Measurements from ENCODE around the gene BTNL8.

Gene BTNL8

GRCh38 chr5:180935203-180935602, 36.2 kb downstream of the BTNL8 start (continued):
- TF ChIP-seq TSHZ2 (CRISPR knock-in tag; IDR thresholded peaks at IDR 0.05) (no peak), ZNF70 (CRISPR knock-in tag; IDR thresholded peaks at IDR 0.05) (no peak), BACH2 (CRISPR knock-in tag; IDR thresholded peaks at IDR 0.05; ENCODE audit: borderline replicate concordance) (no peak), POU6F1 (CRISPR knock-in tag; IDR thresholded peaks at IDR 0.05; ENCODE audit: borderline replicate concordance, low read depth) (no peak), ZNF8 (CRISPR knock-in tag; IDR thresholded peaks at IDR 0.05) (no peak), RARB (CRISPR knock-in tag; IDR thresholded peaks at IDR 0.05) (no peak), OSR1 (CRISPR knock-in tag; IDR thresholded peaks at IDR 0.05) (no peak), ESRRG (CRISPR knock-in tag; IDR thresholded peaks at IDR 0.05) (no peak), ZC3H10 (CRISPR knock-in tag; IDR thresholded peaks at IDR 0.05) (no peak), ISL1 (CRISPR knock-in tag; IDR thresholded peaks at IDR 0.05) (no peak), ZNF565 (CRISPR knock-in tag; conservative IDR thresholded peaks at IDR 0.05; ENCODE audit: low read depth) (no peak), ARNTL (CRISPR knock-in tag; IDR thresholded peaks at IDR 0.05; ENCODE audit: borderline replicate concordance, low read depth) (no peak), SNAI2 (CRISPR knock-in tag; IDR thresholded peaks at IDR 0.05) (no peak), TOX (CRISPR knock-in tag; IDR thresholded peaks at IDR 0.05; ENCODE audit: borderline replicate concordance) (no peak)

GRCh38 chr5:180938294-180938693, 39.3 kb downstream of the BTNL8 start:
- ATAC-seq, result no peak
- TF ChIP-seq PATZ1 (CRISPR knock-in tag; IDR thresholded peaks at IDR 0.05; ENCODE audit: borderline replicate concordance) (no peak), ZFP3 (CRISPR knock-in tag; IDR thresholded peaks at IDR 0.05) (no peak), ZNF70 (CRISPR knock-in tag; IDR thresholded peaks at IDR 0.05) (no peak), ZFP30 (CRISPR knock-in tag; IDR thresholded peaks at IDR 0.05) (no peak), CREB5 (CRISPR knock-in tag; IDR thresholded peaks at IDR 0.05; ENCODE audit: low read depth) (no peak)

- TF ChIP-seq TCF4 (CRISPR knock-in tag; IDR thresholded peaks at IDR 0.05; ENCODE audit: borderline replicate concordance) (no peak), PPARA (CRISPR knock-in tag; IDR thresholded peaks at IDR 0.05; ENCODE audit: borderline replicate concordance) (no peak), PATZ1 (CRISPR knock-in tag; IDR thresholded peaks at IDR 0.05; ENCODE audit: borderline replicate concordance) (no peak), ZC3H10 (CRISPR knock-in tag; IDR thresholded peaks at IDR 0.05) (no peak), BACH2 (CRISPR knock-in tag; IDR thresholded peaks at IDR 0.05; ENCODE audit: borderline replicate concordance) (no peak), ESRRG (CRISPR knock-in tag; IDR thresholded peaks at IDR 0.05) (no peak), ARNTL (CRISPR knock-in tag; IDR thresholded peaks at IDR 0.05; ENCODE audit: borderline replicate concordance, low read depth) (no peak), ZFP30 (CRISPR knock-in tag; IDR thresholded peaks at IDR 0.05) (no peak), TSHZ2 (CRISPR knock-in tag; IDR thresholded peaks at IDR 0.05) (no peak), TOX (CRISPR knock-in tag; IDR thresholded peaks at IDR 0.05; ENCODE audit: borderline replicate concordance) (no peak), OSR1 (CRISPR knock-in tag; IDR thresholded peaks at IDR 0.05) (no peak), ZNF8 (CRISPR knock-in tag; IDR thresholded peaks at IDR 0.05) (no peak)
These were observed 51.5 kb downstream of the BTNL8 start for GRCh38 chr5:180950291-180950949.

More at GRCh38 chr5:180950291-180950949, 51.5 kb downstream of the BTNL8 start:
- no peak for ATAC-seq

Measured in SK-N-SH treated with all-trans-retinoic acid at 6 μM for 48 hours (cell line).